ENCODE measurements around the gene BCOR.

The BCOR gene

GRCh38 chrX:40080894-40081678 is 16.7 kb downstream of the BCOR start:
- Histone ChIP-seq H3K4me3 (ENCODE audit: low read depth in 1 of 2, low read length in 1 of 2) (no peak overlapping the region), H3K36me3 (no peaks in the 10 kb centered on the region), H3K27me3 (no peaks in the 10 kb centered on the region), H3K4me1 (ENCODE audit: control insufficient read depth in 1 of 2, insufficient read depth in 1 of 2, low read depth in 1 of 2, low read length in 1 of 2) (peaks cover 12 to 13% of the 10 kb centered on the region in 2 experiments), H3K9me3 (no peaks in the 10 kb centered on the region), H3K27ac (no peak overlapping the region)
- TF ChIP-seq CTCF (IDR thresholded peaks at IDR 0.05) = no peak

GRCh38 chrX:40079572-40079971 is 18.2 kb downstream of the BCOR start:
- no peak overlapping the region for H3K4me3 ChIP-seq (ENCODE audit: low read depth in 1 of 2, low read length in 1 of 2)
- no peak overlapping the region for H3K27ac ChIP-seq
- no peaks in the 10 kb centered on the region for H3K9me3 ChIP-seq
- no peak for TF ChIP-seq CTCF (IDR thresholded peaks at IDR 0.05)
- peaks cover 6% of the 10 kb centered on the region for H3K36me3 ChIP-seq
- peaks cover 12 to 13% of the 10 kb centered on the region in 2 experiments for H3K4me1 ChIP-seq (ENCODE audit: control insufficient read depth in 1 of 2, insufficient read depth in 1 of 2, low read depth in 1 of 2, low read length in 1 of 2)
- H3K27me3 ChIP-seq = no peaks in the 10 kb centered on the region

GRCh38 chrX:40078489-40079227 is 19.1 kb downstream of the BCOR start:
- no peak for TF ChIP-seq CTCF (IDR thresholded peaks at IDR 0.05)
- no peaks in the 10 kb centered on the region for H3K27me3 ChIP-seq
- H3K4me3 ChIP-seq (ENCODE audit: low read depth in 1 of 2, low read length in 1 of 2) = no peak overlapping the region
- H3K9me3 ChIP-seq = no peaks in the 10 kb centered on the region
- peaks cover 7 to 9% of the 10 kb centered on the region in 2 experiments for H3K4me1 ChIP-seq (ENCODE audit: control insufficient read depth in 1 of 2, insufficient read depth in 1 of 2, low read depth in 1 of 2, low read length in 1 of 2)
- H3K36me3 ChIP-seq = peaks cover 15% of the 10 kb centered on the region
- H3K27ac ChIP-seq = no peak overlapping the region

GRCh38 chrX:40077906-40078305 is 19.9 kb downstream of the BCOR start:
- Histone ChIP-seq H3K36me3 (peaks cover 22% of the 10 kb centered on the region), H3K4me3 (ENCODE audit: low read depth in 1 of 2, low read length in 1 of 2) (no peak overlapping the region), H3K9me3 (no peaks in the 10 kb centered on the region), H3K27ac (no peak overlapping the region), H3K27me3 (no peaks in the 10 kb centered on the region), H3K4me1 (ENCODE audit: control insufficient read depth in 1 of 2, insufficient read depth in 1 of 2, low read depth in 1 of 2, low read length in 1 of 2) (peaks cover 6 to 7% of the 10 kb centered on the region in 2 experiments)
- no peak for TF ChIP-seq CTCF (IDR thresholded peaks at IDR 0.05)

- no peak for TF ChIP-seq CTCF (IDR thresholded peaks at IDR 0.05)
- Histone ChIP-seq H3K9me3 (no peaks in the 10 kb centered on the region), H3K4me3 (ENCODE audit: low read depth in 1 of 2, low read length in 1 of 2) (no peak overlapping the region), H3K36me3 (peaks cover 28% of the 10 kb centered on the region), H3K27me3 (no peaks in the 10 kb centered on the region), H3K4me1 (ENCODE audit: control insufficient read depth in 1 of 2, insufficient read depth in 1 of 2, low read depth in 1 of 2, low read length in 1 of 2) (no peaks in the 10 kb centered on the region), H3K27ac (no peak overlapping the region)
These were observed 20.8 kb downstream of the BCOR start for GRCh38 chrX:40076750-40077575.

All from neutrophil (primary cell).